Measurements from ENCODE around the gene CBFA2T3. TPM values are rescaled to one million over a fixed set of nuclear protein-coding genes. Genes with fewer than 3 reads are reported as not detected.

Gene CBFA2T3
- total RNA-seq, 4 donors from 2014 or later = 4.0 to 18.5 (median 5.5) TPM

GRCh38 chr16:88836791-88837190 lies 140.2 kb downstream of the CBFA2T3 start:
- peaks cover 0 to 13% (median 4%) of the 10 kb centered on the region in 4 donors for H3K36me3 ChIP-seq
- in situ Hi-C loops (cut with MboI; ENCODE audit: low pct_ligation_motif_present in 1 of 4, low pct_unique_long_range_greater_than_20kb in 1 of 4, low sequenced_read_pairs in 3 of 4) = no loop called here
- H3K9me3 ChIP-seq = no peaks in the 10 kb centered on the region
- TF ChIP-seq EP300 (IDR thresholded peaks at IDR 0.05; ENCODE audit: low read depth) = no peak
- TF ChIP-seq CTCF (IDR thresholded peaks at IDR 0.05) = no peak
- TF ChIP-seq POLR2A (IDR thresholded peaks at IDR 0.05) = no peak
- H3K27me3 ChIP-seq = no peaks in the 10 kb centered on the region
- intact Hi-C loops (cut with DNase I; ENCODE audit: low total_unique reads) = no loop called here
- H3K4me1 ChIP-seq = no peaks in the 10 kb centered on the region
- no peak for DNase-seq
- H3K4me3 ChIP-seq = no peak overlapping the region
- WGBS, 2 donors (ENCODE audit: low coverage in 1 of 2) = 90% methylated on average over 17 of the region's 17 CpGs; no CpG with 5 or more reads in 1 of the 2 donors
- H3K27ac ChIP-seq = no peak overlapping the region

GRCh38 chr16:88835818-88836217 lies 141.2 kb downstream of the CBFA2T3 start:
- Histone ChIP-seq H3K27me3 (no peaks in the 10 kb centered on the region), H3K4me3 (no peak overlapping the region), H3K9me3 (no peaks in the 10 kb centered on the region), H3K4me1 (no peaks in the 10 kb centered on the region), H3K36me3 (peaks cover 0 to 13% (median 4%) of the 10 kb centered on the region in 4 donors), H3K27ac (peak overlapping the region in 1 of 4 donors; percentile 37)
- 84% methylated on average over 33 of the region's 33 CpGs; no CpG with 5 or more reads in 1 of the 2 donors for WGBS, 2 donors (ENCODE audit: low coverage in 1 of 2)
- no peak for DNase-seq
- no peak for TF ChIP-seq POLR2AphosphoS5 (IDR thresholded peaks at IDR 0.05)
- TF ChIP-seq POLR2A (IDR thresholded peaks at IDR 0.05) = no peak
- TF ChIP-seq CTCF (IDR thresholded peaks at IDR 0.05) = no peak
- no peak for TF ChIP-seq EP300 (IDR thresholded peaks at IDR 0.05; ENCODE audit: low read depth)
- in situ Hi-C loops (cut with MboI; ENCODE audit: low pct_ligation_motif_present in 1 of 4, low pct_unique_long_range_greater_than_20kb in 1 of 4, low sequenced_read_pairs in 3 of 4) (no loop called here), intact Hi-C loops (cut with DNase I; ENCODE audit: low total_unique reads) (no loop called here)

- H3K9me3 ChIP-seq = no peaks in the 10 kb centered on the region
- intact Hi-C loops (cut with DNase I; ENCODE audit: low total_unique reads) (no loop called here), in situ Hi-C loops (cut with MboI; ENCODE audit: low pct_ligation_motif_present in 1 of 4, low pct_unique_long_range_greater_than_20kb in 1 of 4, low sequenced_read_pairs in 3 of 4) (no loop called here)
- H3K27me3 ChIP-seq = no peaks in the 10 kb centered on the region
- 83 to 90% methylated on average over 2 to 11 of the region's 11 CpGs for WGBS, 2 donors (ENCODE audit: low coverage in 1 of 2)
- TF ChIP-seq EP300 (IDR thresholded peaks at IDR 0.05; ENCODE audit: low read depth) = no peak
- TF ChIP-seq POLR2AphosphoS5 (IDR thresholded peaks at IDR 0.05) = peak in 2 of 3 donors; percentile 14 to 31
- TF ChIP-seq POLR2A (IDR thresholded peaks at IDR 0.05) = peak; percentile 15
- DNase-seq = peak; percentile 20
- peaks cover 0 to 10% (median 3%) of the 10 kb centered on the region in 4 donors for H3K36me3 ChIP-seq
- peak overlapping the region in 1 of 4 donors; percentile 37 for H3K27ac ChIP-seq
- no peaks in the 10 kb centered on the region for H3K4me1 ChIP-seq
- no peak overlapping the region for H3K4me3 ChIP-seq
These were observed 141.6 kb downstream of the CBFA2T3 start for GRCh38 chr16:88835383-88835782.

GRCh38 chr16:88834670-88835069 lies 142.3 kb downstream of the CBFA2T3 start:
- Histone ChIP-seq H3K9me3 (no peaks in the 10 kb centered on the region), H3K27ac (no peak overlapping the region), H3K36me3 (peaks cover 0 to 3% (median 0%) of the 10 kb centered on the region in 4 donors), H3K4me1 (no peaks in the 10 kb centered on the region), H3K4me3 (no peak overlapping the region), H3K27me3 (no peaks in the 10 kb centered on the region)
- 93% methylated on average over 13 of the region's 13 CpGs; no CpG with 5 or more reads in 1 of the 2 donors for WGBS, 2 donors (ENCODE audit: low coverage in 1 of 2)
- in situ Hi-C loops (cut with MboI; ENCODE audit: low pct_ligation_motif_present in 1 of 4, low pct_unique_long_range_greater_than_20kb in 1 of 4, low sequenced_read_pairs in 3 of 4) = no loop called here
- TF ChIP-seq POLR2A (IDR thresholded peaks at IDR 0.05) = no peak
- no peak for TF ChIP-seq POLR2AphosphoS5 (IDR thresholded peaks at IDR 0.05)
- no peak for TF ChIP-seq CTCF (IDR thresholded peaks at IDR 0.05)
- TF ChIP-seq EP300 (IDR thresholded peaks at IDR 0.05; ENCODE audit: low read depth) = no peak
- intact Hi-C loops (cut with DNase I; ENCODE audit: low total_unique reads) = no loop called here
- DNase-seq = no peak

- WGBS, 2 donors (ENCODE audit: low coverage in 1 of 2) = 89 to 92% methylated on average over 9 to 13 of the region's 13 CpGs
- H3K36me3 ChIP-seq = peaks cover 0 to 3% (median 0%) of the 10 kb centered on the region in 4 donors
These were observed 143.9 kb downstream of the CBFA2T3 start for GRCh38 chr16:88833086-88833485.

More at GRCh38 chr16:88833086-88833485, 143.9 kb downstream of the CBFA2T3 start:
- H3K4me3 ChIP-seq = no peak overlapping the region
- intact Hi-C loops (cut with DNase I; ENCODE audit: low total_unique reads) (no loop called here), in situ Hi-C loops (cut with MboI; ENCODE audit: low pct_ligation_motif_present in 1 of 4, low pct_unique_long_range_greater_than_20kb in 1 of 4, low sequenced_read_pairs in 3 of 4) (no loop called here)
- H3K4me1 ChIP-seq = no peaks in the 10 kb centered on the region
- H3K27me3 ChIP-seq = no peaks in the 10 kb centered on the region
- no peak overlapping the region for H3K27ac ChIP-seq
- TF ChIP-seq CTCF (IDR thresholded peaks at IDR 0.05) (no peak), POLR2A (IDR thresholded peaks at IDR 0.05) (no peak), EP300 (IDR thresholded peaks at IDR 0.05; ENCODE audit: low read depth) (no peak), POLR2AphosphoS5 (IDR thresholded peaks at IDR 0.05) (no peak)
- H3K9me3 ChIP-seq = no peaks in the 10 kb centered on the region
- DNase-seq = no peak
